Limb (tissue), 2 donors: ENCODE results near the gene MIDN.

Experiments
- DNase-seq, 2 donors: peaks; one replicate each; pipeline ENCODE4 v3.0.0-alpha.2; 2016; ENCODE audit errors: extremely low spot score in 2 of 2

MIDN gene

DNA sequence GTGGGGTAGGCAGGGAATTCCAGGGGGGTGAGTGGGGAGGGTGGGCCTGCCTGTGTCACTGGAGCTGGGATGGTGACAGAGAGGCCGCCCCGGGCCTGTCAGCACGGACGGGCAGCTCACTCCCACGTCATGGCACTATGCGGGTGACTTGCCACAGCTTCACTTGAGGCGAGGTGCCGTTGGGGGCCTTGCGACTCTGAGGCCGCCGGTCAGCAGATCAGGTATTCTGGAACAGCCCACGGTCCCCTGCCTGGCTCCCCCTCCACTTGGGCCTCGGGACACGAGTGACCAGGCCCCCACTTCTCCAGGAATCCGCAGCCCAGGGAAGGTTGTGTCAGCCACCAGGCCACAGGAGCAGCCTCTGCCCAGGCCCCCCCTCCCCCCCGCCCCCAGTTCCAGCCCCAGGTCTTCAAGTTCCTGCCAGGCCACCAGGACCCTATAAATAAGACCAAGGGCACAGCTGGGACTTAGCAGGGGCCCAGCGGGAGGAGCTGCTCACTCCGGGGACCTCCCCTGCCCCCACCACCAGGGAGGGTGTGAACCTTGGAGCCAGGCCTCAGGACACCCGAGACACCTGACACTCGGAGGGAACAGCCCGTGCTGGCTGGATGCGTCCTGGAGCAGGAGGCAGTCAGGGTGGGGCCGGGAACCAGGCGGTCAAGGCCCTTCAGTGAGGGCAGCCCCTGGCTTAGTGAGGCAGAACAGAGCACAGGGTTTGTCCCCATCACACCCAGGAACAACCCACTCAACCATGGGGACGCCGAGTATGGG lies 2.7 kb upstream of the MIDN start:
- DNase-seq = peak in 1 of 2 donors; percentile 64

GRCh38 chr19:1246265-1247087 lies 1.9 kb upstream of the MIDN start:
- peak in 1 of 2 donors; percentile 65 for DNase-seq

DNA sequence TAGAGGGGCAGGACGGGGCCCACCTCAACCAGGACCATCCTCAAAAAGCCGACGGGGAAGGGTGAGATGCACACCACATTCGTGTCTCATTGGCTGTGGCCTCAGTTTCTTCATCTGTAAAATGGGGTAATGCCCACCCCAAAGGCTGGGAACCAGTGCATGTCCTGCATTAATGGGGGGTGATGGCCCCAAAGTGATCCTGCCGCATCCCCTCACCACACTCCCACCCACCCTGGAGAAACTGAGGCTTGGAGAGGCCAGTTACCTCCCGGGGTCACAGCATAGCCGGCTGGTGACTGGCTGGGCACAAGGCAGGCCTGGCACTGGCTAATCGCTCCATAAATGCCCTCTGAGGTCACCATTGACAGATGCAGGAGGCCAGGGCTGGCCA lies 640 bp upstream of the MIDN start:
- no peak for DNase-seq

DNA sequence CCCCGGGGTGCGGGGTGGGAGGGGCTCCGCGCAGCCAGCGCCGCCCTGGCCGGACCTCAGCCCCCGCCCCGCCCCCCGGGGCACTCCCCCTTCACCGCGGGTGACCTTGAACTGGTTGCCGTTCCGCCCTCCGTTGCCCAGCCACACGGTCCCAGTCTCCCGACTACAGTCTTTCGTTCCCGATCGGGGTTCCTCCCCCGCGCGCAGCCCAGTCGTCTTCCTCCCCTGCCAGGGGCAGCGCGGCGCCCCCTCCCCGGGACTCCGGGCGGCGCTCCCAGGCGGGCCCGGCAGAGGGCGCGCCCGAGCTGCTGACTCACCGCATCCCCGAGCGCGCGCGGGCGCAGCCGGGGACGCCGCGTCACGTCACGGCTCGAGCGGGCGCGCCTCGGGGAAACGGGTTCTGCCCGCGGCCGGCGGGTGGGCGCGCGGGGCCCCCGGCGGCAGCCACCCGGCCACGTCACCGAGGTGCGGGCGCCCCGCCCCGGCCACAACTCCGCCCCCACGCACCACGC lies 459 bp downstream of the MIDN start:
- DNase-seq = peak; percentile 77 to 93

DNA sequence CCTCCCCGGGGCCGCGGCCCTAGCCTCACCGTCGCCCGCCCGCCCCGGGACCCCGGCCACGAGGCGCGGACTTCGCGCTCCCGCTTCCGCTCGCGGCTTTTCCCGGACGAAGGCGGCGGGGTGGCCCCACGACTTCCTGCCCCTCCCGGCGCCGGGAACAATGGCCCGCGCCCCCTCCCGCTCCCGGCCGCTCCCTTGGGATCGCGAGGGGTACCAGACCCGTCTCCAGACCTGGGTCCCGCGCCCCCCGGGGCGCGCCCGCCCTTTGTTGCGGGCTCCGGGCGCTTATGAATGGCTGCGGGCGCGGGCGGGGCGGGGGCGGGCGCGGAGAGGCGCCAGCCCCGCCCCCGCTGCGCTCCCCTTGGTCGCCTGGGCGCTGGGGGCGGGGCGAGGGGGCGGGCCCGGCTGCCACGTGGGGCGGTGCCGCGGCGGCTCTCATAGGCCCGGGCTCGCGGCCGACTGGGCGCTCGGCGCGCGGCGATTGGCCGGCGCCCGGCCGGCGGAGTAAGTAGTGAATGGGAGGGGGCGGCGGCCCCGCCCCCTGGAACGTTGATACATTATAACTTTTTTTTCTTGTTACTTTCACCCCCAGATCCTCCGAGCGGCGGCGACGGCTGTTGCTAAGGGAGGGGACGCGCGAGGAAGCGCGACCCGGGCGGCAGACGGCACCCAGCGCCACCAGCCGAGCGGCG lies 1.1 kb downstream of the MIDN start:
- DNase-seq = peak; percentile 97 to 98

DNA sequence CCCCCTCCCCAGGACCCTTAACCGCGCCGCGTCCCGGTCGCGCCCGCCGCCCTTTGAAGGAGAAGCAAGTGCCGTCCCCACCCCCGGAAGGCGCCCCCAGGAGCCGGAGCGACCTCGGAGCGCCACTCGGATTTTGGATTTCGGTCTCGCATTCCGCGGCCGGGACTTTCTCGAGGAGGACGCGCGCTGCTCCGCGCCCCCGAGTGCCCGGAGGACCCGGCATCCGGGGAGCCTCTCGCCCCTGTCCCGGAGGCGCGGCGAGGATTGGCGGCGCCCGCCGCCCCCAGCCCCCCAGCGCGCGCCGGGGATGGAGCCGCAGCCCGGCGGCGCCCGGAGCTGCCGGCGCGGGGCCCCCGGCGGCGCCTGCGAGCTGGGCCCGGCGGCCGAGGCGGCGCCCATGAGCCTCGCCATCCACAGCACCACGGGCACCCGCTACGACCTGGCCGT lies 1.6 kb downstream of the MIDN start:
- no peak for DNase-seq

DNA sequence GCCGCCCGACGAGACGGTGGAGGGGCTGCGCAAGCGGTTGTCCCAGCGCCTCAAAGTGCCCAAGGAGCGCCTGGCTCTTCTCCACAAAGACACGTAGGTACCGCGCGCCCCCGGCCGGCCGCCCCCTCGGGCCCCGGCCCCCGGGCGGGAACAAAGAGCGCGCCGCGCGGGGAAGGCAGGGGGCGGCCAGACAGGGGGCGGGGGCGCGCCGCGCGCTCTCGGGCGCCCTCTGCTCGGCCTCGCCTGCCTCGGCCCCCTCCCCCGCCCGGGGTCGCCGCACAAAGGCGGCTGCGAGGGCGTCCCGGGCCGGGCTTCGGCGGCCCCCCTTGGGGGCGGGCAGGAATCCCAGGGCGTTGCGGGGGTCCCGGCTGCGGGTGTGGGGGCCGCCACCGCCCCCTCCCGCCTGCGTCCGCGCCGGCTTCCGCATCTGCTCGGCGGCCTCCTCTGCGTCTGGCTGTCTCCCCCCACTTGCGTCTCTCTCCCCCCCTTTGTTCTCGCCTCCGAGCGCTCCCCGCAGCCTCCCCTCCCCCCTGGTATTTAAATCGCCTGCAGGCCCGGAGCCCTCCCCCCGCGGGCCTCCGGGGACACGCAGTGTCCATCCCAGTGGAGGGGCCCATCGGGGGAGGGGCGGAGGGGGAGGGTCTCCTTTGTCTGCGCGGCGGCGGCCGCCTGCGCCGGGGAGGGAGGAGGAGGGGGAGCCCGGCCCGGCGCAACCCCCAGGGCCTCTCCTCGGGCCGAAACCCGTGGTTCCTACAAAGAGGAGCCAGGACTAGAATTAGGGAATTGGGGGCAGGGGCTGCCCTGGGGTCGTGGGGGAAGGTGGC lies 2.3 kb downstream of the MIDN start:
- DNase-seq = peak in 1 of 2 donors; percentile 85

- peak in 1 of 2 donors; percentile 78 for DNase-seq
Measured at GRCh38 chr19:1251330-1252220, 3.2 kb downstream of the MIDN start.

DNA sequence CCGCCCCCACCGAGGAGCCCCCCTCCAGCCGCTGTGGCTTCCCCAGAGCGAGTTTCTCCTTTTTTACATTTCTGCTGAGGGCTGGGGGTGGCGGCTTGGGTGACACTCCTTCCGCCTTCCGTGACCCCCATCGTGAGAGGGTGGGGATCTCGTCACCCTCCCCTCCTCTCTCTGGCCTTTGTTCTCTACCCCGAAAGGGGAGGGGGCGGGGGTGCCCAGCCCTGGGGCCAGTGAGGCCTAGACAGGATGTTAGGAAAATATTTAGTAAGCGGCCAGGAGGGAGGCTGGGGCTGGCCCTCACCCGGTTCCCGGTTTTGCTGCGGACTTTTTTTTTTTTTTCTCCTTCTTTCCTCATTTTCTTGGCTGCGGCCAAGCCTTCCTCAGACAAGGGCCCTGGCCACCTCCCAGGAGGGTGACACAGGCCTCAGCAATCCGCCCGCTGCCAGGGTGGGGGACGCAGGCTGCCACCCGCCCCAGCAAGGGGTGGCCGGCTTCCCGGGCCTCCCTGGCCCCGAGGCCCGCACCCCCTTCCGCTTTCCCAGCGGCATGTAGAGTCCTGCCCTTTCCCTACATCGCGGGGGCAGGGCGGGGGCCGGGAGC lies 3.9 kb downstream of the MIDN start:
- peak in 1 of 2 donors; percentile 69 for DNase-seq

GRCh38 chr19:1252821-1253513 lies 4.6 kb downstream of the MIDN start:
- peak in 1 of 2 donors; percentile 84 for DNase-seq

DNA sequence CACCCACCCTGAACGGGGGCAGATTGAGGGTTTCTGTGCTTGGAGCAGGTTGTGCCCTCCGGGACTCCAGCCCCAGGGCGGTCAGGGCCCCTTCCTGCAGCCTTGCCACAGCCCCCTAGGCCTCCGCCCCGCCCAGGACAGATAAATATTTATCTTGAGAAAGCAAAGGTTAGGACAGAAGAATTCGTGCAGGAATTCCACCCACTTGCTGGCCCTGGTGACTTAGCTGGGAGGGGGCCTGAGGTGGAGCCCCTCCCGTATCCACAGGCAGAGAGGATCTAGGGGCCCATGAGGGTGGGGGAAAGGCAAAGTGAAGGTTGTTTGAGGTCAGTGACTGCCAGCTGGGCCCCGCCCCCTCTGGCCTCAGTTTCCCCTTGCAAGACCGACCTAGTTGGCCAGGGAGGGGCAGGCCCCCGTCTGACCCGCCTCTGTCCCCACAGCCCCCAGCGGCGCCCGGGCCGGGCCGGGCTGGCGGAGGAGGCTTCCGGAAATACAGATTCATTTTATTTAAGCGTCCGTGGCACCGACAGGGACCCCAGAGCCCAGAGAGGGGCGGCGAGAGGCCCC lies 5.2 kb downstream of the MIDN start:
- DNase-seq = peak in 1 of 2 donors; percentile 45

DNA sequence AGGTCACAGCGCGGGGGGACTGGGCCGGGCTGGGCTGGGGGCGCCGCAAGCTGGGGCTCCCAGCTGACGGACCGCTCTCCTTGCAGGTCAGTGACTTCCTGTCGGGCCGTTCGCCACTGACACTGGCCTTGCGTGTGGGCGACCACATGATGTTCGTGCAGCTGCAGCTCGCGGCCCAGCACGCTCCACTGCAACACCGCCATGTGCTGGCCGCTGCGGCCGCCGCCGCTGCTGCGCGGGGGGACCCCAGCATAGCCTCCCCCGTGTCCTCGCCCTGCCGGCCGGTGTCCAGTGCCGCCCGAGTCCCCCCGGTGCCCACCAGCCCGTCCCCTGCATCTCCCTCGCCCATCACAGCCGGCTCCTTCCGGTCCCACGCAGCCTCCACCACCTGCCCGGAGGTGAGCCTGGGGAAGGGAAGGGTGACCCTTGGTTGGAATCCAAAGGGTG lies 5.7 kb downstream of the MIDN start:
- no peak for DNase-seq

DNA sequence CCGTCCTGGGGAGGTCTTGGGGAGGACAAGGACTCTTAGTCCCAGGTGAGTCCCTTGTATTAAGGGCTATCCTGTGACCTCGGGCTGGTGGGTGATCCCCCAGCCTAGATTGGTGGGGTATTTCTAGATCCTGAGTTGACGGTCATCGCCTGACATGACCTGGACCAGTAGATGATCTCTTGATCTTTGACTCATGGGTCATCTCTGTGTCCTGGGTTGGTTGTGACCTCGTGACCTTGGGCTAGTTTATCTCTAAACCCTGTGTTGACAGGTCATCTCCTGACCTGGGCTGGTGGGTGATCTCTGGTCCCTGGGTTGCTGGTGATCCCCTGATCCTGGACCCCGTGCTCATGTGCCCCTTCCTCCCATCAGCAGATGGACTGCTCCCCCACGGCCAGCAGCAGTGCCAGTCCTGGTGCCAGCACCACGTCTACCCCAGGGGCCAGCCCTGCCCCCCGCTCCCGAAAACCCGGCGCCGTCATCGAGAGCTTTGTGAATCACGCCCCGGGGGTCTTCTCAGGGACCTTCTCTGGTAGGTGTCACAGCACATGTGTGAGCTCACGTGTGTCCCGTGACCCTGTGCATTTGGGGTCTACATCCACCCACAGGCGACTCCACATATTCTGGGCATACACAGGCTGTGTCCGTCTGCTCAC lies 6.3 kb downstream of the MIDN start:
- DNase-seq = no peak

DNA sequence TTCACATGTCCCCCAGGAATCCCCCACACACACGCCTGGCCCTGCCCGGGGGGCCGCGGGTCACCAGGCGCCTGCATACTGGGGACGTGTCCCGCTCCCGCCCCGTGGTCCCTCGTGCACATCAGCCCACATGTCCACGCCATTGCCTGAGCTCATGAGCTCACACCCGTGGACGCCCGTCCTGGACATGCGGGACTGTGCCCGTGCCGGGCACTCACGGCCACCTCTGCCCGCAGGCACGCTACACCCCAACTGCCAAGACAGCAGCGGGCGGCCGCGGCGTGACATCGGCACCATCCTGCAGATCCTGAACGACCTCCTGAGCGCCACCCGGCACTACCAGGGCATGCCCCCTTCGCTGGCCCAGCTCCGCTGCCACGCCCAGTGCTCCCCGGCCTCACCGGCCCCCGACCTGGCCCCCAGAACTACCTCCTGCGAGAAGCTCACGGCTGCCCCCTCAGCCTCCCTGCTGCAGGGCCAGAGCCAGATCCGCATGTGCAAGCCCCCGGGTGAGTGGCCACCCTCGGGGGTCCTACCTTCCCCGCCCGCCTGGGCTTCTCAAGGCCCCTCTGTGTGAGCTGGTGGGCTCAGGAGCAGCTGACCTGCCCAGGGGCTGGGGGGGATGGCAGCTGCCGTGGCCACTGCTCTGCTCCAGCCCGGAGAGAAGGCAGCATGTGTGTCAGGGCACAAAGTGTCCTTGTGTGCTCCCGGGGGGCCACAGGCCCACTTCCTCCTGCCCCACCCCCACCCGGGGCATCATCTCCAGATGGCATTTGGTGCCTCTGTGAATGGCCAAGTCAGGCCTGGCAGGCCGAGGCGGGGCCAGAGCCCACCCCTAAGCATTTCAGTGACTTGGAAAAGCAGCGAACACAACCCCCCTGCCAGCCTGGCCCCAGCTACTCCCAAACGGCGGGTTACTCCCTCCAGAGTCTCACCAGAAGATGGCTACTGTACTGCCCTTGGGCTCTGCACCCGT lies 7.1 kb downstream of the MIDN start:
- DNase-seq = no peak

DNA sequence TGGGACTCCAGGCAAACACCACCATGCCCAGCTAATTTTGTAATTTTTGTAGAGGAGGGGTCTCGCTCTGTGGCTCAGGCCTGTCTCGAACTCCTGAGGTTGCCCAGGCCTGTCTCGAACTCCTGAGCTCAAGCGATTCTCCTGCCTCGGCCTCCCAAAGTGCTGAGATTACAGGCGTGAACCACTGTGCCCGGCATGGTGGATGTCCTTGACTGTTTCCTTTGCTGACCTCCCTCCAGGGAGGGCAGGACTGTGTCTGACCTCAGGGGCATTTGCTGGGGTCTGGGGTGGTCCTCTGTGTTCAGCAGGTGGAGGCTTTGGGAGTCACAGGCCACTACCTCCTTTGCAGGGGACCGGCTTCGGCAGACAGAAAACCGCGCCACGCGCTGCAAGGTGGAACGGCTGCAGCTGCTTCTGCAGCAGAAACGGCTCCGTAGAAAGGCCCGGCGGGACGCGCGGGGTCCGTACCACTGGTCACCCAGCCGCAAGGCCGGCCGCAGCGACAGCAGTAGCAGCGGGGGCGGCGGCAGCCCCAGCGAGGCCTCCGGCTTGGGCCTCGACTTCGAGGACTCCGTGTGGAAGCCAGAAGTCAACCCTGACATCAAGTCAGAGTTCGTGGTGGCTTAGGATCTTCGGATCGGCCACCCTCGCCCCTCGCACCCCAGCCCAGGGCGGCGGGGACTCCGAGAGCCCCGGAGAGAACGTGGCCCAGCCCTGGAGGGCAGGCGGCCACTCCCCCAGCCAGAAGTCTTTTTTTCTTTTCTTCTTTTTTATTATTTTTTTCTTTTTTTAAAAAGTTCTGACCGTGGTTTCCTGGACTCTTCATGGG lies 8.5 kb downstream of the MIDN start:
- no peak for DNase-seq
